Measurements from ENCODE around the gene COMT.
"Not testable (repeated sequence)": the region's sequence is repeated elsewhere in the genome, so short reads cannot be mapped to it uniquely, and the experiment has no call there.

Gene COMT

DNA sequence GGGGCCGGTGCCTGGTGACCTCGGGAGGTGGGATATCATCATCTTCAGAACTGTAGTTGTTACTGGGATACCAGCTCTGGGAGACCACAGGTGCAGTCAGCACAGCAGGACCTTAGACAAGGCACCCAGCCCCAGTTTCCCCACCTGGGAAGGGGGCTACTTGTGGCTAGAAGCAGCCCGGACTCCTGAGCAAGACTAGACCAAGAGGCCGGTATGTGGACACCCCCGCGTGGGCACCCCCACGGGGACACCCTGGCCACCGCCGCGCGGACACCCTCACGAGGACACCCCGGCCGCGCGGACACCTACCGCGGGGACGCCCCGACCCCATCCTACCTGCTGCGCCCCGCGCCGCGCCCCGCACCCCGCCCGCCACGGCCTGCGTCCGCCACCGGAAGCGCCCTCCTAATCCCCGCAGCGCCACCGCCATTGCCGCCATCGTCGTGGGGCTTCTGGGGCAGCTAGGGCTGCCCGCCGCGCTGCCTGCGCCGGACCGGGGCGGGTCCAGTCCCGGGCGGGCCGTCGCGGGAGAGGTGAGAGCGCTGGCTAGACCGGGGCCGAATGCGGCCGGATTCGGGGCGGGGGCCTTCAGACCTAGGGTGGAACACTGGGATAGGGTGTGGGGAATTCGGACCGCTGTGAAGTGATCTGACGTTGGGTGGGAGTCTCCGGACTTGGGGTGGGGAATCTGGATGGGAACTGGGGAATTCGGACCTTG, at the start of gene COMT, which contains the start of gene TXNRD2:
COMT (plus strand) TSS at position 408 of the 718 bp plus-strand sequence. CDS start 20,755 bp downstream, outside the sequence.
TXNRD2 (minus strand) TSS at position 454 of the 718 bp plus-strand sequence; CDS start at position 439, 15 bp downstream.
- no peak for DNase-seq

DNA sequence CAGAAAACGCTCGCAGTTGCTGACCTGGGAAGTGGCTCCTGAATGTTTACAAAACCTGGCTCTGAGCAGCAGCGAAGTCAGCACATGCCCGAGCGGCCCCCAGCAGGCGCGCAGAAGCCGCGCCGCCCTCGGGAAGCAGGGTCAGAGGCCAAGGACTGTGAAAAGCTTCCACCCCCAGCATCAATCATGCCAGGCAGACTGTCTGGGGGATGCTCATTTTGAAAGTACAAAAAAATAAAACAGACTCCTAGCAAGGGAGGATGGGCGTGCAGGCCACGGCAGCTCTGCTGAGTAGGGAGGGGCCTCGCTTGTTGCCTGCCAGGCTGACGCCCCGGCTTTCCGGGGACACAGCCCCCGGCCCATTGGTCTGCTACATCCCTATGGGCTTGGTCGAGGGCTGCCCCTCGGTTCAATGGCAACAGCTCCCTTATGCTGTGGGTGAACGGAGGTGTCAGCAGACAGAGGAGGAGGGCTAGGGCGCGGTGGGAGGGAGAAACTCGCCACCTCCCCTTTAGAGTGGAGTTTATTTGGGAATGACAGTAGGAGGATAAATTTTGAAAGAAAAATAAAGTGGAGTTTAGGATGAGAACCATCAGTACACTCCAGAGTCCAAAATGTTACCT, 49.2 kb upstream of the COMT start:
- no peak for DNase-seq

DNA sequence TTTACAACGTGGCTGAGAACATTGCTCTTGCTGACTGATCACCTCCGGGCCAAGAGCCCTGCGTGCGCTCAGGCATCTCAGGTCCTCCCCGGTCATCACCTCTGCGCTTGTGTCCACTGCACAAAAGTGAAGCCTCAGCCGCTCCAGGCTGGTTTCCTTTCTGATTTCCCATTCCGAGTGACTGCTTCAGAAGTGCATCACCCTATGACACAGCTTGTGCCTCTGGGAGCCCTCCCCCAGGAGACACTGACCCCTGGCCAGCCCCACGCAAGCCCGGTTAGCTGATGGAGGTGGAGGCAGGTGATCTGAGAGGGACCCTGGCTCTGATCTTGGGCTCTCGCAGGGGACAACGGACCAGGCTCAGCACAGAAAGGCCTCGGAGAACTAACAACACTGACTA, 48.6 kb upstream of the COMT start:
- DNase-seq, result no peak

DNA sequence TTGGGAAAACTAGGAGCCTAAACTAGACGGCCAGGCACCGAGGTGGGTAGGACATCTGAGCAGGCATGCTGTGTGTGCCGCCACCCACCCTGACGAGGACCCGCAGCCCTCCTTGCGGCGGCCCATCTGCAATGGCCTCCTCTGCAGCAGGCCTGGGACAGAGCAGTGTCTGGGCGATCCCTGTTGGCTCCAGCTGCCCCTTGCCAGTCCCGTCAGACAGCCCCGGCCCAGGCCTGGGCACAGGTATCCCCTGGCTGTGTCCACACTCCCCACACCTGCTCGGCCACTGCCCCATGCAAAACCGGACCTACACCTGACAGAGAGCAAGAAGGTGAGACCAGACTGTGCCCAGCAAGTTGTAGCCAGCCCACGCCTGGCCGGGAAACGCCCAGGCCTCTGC, 48.2 kb upstream of the COMT start:
- no peak for DNase-seq

DNA sequence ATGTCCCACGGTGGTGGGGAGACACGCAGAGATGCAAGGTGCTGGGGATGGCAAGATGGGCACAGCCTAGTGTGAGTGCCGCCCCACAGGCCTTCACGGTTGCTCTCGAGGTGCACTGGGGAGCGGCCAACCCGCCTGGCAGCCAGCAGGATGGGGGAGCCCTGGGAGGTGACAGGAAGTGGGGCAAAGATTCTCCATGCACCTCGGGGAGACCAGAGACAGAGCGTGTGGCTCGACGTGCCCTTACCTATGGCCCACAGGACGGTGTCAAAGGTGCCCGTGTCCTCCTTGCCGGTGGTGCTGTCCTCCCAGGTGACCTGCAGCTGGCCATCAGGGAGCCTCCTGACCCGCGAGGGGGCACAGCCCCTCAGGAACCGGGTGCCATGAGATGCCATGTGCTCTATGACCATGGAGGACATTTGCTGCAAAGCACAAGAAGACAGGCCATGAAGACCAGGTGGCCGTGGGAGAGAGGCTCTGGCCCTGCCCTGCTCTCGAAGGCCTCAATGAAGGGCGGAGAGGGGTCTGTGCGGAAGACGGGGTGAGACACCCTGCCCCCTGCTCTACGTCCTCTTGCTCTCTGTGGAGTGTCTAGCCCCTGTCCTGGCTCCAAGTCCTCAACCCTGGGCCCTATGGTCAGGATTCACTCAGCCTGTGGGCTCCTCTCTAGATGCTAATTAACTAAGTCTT, 46.3 kb upstream of the COMT start:
- DNase-seq, result no peak

DNA sequence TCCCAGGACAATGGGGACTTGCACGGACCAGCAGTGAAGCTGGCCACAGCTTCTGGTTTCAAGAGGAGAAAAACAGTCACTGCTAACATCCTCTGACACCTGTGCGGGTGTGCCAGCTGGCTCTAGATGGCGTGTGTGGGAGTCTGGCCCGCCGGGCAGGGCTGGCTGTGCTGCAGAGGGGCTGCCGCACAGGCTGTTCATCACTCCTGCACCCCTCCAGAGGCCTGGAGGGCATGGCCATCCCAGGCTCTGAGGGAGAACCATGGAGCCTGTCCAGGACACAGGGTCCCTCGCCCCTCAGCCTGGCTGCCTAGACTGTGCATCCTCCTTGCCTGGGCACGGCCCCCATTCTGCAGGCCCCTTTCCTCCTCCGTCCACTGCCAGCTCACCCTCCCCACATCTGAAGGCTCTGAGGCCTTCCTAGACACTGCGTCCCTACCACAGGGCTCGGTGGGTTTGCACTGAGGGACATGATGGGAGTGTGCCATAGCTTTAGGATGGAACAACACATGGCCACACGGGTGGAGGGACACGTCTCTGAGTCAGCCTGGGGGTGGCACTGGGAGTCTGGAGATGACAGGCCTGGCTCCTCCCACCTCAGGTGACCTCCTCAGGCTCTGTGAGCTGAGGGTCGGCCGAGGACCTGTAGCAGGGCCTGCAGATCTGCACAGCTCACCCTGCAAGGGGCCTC, 44.8 kb upstream of the COMT start:
- no peak for DNase-seq

DNA sequence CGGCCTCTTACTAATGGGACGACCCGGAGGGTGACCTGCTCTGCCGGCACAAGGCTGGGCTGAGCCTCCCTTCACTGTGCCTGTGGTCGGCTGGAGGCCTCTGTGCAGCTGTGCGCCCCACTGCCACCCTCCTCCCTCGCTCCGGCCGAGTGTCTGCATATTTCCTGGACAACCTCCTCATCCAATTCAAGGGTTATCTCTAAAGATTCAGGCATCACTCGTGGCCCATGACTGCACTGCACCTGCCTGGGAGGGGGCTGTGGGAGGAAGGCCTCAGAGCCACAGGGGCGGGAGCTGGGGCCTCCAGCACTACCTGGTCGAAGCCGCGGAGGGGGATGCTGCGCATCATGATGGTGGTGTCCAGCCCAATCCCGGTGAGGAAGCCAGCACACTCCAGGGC, 43.8 kb upstream of the COMT start:
- no peak for DNase-seq

DNA sequence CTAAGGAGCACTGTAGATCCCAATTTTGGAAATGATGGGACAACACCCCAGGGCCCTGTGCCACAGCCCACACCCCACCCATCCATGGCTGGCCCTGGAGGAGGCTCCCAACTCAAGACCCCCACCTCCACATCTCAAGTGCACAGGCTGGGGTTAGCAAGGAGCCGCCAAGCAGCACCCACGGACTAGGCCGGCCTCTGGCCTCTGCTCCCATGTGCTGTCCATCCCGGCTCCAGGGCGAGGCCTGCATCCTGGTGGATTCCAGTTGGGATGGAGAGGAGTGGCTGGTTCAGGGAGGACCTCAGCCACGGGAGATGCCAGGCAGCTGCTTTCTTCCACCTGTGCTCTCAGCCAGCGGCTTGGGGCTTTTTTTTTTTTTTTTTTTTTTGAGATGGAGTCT, 43.4 kb upstream of the COMT start:
- no peak for DNase-seq

DNA sequence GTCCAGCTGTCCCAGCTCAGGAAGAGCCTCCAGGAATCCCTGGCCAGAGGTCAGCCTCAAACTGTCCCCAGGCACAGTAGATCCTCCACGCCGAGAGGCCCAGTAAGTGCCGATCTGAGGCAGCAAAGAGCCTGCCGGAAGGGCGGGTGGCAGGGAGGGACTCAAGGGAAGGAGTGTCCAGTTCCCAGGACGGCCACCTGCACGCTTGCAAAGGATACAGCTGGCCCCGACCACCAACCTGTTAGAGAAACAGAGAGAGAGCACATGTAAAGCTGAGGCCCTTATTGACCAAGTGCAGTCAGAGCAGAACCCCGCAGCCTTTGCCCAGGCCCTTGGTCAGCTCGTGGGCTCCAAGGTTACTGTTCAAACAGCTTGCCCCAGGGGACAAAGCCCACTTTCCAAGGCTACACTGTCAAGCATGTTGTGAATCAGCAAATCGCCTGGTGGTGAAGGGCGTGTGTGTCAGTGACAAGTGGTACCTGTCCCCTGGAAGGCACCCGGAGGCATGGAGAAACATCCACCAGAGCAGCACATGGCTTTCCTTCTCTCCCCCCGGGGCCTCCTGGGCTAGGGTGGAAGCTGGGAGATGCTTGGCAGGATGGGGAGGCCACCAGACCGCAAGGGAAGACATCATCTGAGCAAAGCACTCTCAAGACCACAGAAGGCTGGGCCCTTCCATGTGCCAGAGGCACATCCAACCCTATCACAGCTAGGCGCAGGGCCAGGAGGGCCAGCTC, 42.6 kb upstream of the COMT start:
- no peak for DNase-seq

DNA sequence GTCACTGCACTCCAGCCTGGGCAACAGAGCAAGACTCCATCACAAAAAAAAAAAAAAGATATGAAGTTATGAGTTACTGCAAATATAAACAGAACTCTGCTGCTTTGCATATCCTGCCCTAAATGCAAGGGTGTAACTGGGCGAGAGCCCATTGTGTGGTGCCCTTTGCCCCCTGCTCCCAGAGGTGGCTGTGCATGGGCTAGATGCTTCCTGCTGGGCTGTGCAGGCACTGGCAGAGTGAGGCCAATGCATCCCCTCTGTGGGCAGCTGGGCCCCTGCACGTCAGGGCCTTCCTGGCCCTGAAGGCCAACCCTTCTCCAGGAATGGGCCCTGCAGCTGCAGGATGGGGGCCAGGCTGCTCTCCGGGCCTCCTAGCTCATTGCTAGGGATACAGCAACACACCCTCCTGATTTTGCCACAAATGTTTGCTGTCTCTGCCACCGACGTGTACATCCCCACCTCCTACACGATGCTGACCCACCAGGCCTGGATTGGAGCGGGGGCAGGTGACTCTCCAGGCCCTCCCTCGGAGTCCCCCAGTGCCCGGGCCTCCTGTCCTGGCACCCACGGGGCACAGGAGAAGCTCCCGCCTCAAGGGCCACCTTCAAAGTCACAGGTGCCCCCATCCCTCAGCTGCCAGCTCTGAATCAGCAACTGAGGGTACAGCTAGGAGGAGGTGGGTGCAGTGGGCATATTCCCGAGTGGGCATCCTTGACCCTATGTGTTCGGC, 40.7 kb upstream of the COMT start:
- DNase-seq, result no peak

DNA sequence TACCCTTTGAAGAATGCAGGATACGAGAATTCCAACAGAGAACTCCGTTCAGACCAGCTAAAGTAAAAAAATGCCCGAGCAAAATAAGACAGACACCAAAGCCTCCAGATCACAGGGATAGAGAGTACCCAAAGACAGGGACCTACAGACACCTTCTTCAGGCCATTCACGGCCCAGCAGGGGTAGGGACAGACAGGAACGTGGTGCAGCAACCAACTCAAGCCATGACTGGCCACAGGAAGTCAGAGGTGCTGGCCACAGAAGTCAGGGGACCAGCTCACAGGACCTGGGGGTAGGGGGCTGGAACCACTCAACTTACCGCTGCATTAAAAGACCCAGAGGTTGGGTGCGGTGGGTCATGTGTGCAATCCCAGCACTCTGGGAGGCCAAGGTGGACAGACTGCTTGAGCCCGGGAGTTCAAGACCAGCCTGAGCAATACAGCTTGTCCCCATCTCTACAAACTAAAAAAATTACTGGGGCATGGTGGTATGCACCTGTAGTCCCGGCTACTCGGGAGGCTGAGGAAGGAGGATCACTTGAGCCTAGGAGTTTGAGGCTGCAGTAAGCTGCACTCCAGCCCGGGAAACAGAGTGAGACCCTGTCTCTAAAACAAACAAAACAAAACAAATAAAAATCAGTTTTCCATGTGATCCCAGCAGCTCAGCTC, 39.9 kb upstream of the COMT start:
- DNase-seq, result no peak

DNA sequence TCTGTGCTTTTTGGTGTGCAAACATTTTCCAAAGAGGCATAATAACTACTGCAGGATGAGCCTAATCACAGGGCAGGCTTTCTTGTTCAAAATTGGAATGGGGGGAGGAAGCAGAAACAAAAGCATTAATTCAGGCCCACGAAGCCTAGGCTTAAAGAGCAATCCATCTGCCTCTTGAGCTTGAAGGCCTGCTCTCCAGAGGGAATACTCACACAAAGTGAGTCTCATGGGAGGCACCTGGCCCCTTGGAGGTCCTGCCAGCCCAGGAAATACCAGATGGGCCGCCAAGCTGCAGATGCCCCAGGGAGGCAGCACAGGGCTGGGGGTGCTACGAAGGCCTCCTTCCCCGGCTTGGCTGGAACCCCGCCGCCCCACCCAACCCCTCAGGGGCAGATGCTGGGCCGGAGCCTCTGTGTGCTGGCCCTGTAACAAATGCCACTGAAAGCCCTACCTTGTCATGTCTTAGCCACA, 39.3 kb upstream of the COMT start:
- DNase-seq, result no peak

DNA sequence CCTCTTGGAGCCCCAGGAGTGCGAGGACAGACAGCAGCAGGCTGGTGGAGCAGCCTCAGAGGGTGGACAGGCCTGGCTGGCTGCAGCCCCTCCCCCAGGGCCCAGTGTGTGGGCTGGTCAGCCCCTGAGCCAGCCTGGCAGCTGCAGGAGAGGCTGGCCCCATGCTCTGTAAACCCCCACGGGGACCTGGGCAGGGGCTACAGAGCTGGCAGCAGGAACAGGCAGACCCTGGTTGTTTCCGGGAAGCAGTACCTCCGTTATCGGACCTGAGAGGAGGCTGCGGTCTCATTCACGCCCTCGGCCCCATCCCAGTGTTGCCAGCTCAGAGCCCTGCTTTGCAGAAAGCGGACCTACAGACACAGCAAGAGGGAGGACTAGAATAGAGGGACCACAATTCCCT, 38.5 kb upstream of the COMT start:
- DNase-seq, result no peak

DNA sequence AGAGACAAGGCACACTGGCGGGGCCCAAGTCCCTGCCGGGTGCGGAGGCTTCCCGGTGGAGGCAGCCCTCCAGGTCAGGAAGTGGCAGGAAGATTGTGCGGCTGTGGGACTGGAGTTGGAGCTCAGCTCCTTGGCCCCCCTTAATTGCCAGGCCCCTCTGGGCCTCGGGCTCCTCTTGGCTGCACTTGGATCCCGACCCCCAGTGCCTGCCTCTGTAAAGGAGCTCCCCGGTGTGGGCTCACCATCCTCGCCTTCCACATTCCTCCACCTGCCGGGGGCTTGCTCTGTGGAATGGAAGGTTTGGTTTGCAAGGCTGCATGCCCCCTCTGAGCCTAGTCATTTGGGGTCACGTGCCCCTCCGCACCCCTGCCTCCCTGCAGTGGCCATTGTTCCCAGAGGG, 38.1 kb upstream of the COMT start:
- DNase-seq, result no peak

DNA sequence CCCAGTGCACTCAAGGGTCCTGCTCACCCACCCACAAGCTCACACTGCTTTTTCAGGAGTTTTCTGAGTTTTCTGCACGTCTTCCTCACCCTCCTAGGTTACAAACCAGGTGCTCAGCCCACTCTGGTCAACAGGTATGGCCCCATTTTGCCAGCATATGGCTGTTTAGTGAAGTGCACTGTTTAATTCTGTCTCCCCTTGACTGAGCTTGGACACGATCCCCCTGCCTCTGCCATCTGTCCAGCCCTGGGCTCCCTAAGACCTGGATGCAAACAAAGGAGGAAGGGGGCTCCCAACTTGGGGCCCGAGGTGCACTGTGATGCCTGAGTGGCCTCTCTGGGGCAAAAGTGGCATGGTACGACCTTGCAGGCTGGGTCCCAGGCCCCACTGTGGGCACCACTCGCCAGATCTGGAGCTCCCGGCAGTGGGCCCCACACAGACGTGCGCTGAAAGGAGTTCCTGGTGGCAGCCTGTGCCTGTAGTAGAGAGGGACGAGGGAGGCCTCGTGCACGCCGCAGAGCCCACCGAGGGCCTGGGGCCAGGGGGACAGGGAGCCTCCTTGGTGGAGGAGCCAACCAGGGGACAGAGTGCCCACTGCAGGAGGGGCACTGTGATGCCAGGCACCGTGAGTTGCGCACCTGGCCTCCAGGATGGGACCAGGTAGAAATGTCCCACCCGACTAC, 37.3 kb upstream of the COMT start:
- DNase-seq, result no peak

DNA sequence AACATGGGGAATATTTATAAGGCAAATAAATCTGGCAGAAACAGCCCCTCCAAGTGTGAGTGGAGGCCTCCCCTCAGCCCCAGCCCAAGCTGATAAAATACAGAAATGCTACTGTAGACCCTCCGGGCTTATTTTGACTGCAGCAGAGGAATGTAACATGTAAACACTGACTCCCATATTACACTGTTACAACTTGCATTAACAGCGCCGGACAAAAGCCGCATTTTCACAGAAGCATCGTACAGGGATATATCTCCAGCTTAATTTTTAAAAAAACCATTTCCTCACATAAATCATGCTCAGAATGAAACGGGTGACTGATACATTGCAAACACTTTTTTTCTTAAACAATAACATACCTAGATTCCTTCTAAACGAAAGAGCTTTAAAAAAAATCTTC, 36.6 kb upstream of the COMT start:
- no peak for DNase-seq

DNA sequence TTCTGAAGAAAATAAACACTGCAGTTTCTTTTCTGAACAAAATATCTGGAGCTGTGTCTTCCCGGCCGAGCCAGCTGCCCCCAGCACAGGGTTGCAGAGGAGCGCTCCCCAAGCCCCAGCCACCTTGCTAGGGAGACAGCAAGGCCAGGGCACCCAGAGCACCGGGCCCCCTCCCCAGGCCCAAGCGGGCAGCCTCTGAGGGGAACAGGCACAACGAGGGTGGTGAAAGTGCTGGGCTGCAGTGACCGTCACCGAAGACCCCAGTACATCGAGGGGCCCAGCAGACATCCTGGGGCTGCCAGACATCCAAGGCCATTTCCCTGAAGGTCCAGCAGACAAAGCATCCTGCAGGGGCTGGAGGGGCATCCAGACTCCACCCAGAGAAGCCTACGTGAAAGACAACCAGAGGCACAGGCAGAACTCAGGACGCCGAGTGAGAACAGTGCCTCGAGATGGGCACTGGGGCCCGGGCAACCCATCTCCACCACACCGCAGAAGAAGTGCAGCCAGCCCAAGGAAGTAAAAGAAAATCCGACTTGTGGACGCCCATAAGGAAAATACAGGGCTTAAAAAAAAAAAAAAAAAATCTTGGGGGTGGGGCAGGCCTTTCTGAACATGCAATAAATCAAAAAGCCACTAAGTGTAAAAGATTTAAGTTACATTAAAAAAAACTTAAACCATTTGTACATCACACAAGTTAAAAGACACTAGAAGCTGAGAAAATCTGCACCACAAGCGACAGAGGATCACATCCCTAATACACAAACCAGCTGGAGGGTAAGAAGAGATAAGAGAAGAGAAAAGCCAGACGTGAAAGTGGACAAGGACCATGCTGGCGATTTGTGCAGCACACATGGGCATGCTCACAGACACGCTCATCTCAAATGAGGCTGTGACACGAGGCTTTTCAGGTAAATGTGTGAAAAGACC, 36.0 kb upstream of the COMT start:
- DNase-seq, result no peak

DNA sequence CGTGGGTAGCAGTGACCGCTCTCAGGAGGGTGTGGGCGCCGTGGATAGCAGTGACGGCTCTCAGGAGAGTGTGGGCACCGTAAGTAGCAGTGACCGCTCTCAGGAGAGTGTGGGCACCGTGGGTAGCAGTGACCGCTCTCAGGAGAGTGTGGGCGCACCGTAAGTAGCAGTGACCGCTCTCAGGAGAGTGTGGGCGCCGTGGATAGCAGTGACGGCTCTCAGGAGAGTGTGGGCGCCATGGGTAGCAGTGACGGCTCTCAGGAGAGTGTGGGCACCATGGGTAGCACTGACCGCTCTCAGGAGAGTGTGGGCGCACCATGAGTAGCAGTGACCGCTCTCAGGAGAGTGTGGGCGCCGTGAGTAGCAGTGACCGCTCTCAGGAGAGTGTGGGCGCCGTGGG, 34.7 kb upstream of the COMT start:
- not testable (repeated sequence) for DNase-seq

DNA sequence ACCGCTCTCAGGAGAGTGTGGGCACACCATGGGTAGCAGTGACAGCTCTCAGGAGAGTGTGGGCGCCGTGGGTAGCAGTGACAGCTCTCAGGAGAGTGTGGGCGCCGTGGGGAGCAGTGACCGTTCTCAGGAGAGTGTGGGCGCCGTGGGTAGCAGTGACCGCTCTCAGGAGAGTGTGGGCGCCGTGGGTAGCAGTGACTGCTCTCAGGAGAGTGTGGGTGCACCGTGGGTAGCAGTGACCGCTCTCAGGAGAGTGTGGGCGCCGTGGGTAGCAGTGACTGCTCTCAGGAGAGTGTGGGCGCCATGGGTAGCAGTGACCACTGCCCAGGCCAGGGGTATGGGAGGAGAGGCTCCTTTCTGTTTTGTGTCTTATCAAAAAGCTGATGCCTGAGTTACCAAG, 33.7 kb upstream of the COMT start:
- DNase-seq, result not testable (repeated sequence)
